ENCODE measurements around the gene C6orf132.

GRCh38 chr6:42088101-42088591 is 54.3 kb downstream of the C6orf132 start:
- TF ChIP-seq, protein P1, sequence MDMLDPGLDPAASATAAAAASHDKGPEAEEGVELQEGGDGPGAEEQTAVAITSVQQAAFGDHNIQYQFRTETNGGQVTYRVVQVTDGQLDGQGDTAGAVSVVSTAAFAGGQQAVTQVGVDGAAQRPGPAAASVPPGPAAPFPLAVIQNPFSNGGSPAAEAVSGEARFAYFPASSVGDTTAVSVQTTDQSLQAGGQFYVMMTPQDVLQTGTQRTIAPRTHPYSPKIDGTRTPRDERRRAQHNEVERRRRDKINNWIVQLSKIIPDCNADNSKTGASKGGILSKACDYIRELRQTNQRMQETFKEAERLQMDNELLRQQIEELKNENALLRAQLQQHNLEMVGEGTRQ (IDR thresholded peaks at IDR 0.05; ENCODE audit: low read depth, low read length), result no peak
- no peak for TF ChIP-seq CTCF (conservative IDR thresholded peaks at IDR 0.05; ENCODE audit: low read depth, low read length)

Data from IMR-90 (cell line).